B cell (primary cell): Measurements from ENCODE around the gene HMGXB3. TPM values are rescaled to one million over a fixed set of nuclear protein-coding genes. Genes with fewer than 3 reads are reported as not detected.

Source experiments
- ATAC-seq: fragments of 200-7000 bp; cut with Tn5 transposase; one replicate; pipeline ENCODE4 v1.10.0; 2021; ENCODE audit warnings: low read depth, mild to moderate bottlenecking, moderate number of reproducible peaks, moderate library complexity
- CTCF ChIA-PET: fragments of 350-600 bp; sonication (Branson Sonifier 250); formaldehyde crosslinking; loops from one replicate; lab custom pipeline; 2021; ENCODE audit warnings: antibody characterized with exemption, inconsistent platforms; lab: Charles Lee
- POLR2A ChIA-PET: fragments of 350-600 bp; sonication (Branson Sonifier 250); formaldehyde crosslinking; loops from one replicate; lab custom pipeline; 2021; ENCODE audit warnings: antibody characterized with exemption; lab: Charles Lee
- DNase-seq: peaks from one replicate; pipeline ENCODE4 v3.0.0; 2013
- H2AFZ ChIP-seq: 2 replicates; pipeline ENCODE4 v1.6.1; 2012; ENCODE audit warnings: mild to moderate bottlenecking, low read depth, low read length; ENCODE audit not compliant: insufficient read depth, poor library complexity, severe bottlenecking
- H3K27ac ChIP-seq, 2 donors: 1 replicate in 1 of 2; 2 replicates in 1 of 2; pipeline ENCODE4 v1.5.1; 2012 to 2013; ENCODE audit warnings: low read length in 2 of 2, mild to moderate bottlenecking in 2 of 2, moderate library complexity in 1 of 2
- H3K27me3 ChIP-seq, 4 experiments: fragments of 200-600 bp in 1 of 4; sonication (generic) in 1 of 4; replicated peaks in 1 of 4; 1 replicate in 2 of 4; 2 replicates in 2 of 4; pipeline versions ENCODE4 v1.6.1 to v1.7.0; 2013 to 2016; ENCODE audit warnings: low read length in 3 of 4, mild to moderate bottlenecking in 2 of 4, mixed read lengths in 1 of 4, moderate library complexity in 1 of 4; ENCODE audit not compliant: insufficient read depth in 4 of 4, control insufficient read depth in 3 of 4; ENCODE audit errors: control extremely low read depth in 1 of 4
- H3K36me3 ChIP-seq, 2 experiments: replicated peaks in 1 of 2; 1 replicate in 1 of 2; 2 replicates in 1 of 2; pipeline versions ENCODE4 v1.6.1 to v1.7.1; 2013; ENCODE audit warnings: low read length in 1 of 2; ENCODE audit not compliant: insufficient read depth in 2 of 2, control insufficient read depth in 1 of 2; ENCODE audit errors: control extremely low read depth in 1 of 2, extremely low read depth in 1 of 2
- H3K4me1 ChIP-seq, 2 donors: fragments of 200-600 bp in 1 of 2; sonication (generic) in 1 of 2; 1 replicate in 1 of 2; 2 replicates in 1 of 2; pipeline versions ENCODE4 v1.5.1 to v1.6.1; 2013 to 2017; ENCODE audit warnings: low read length in 2 of 2; ENCODE audit not compliant: control insufficient read depth in 2 of 2, insufficient read depth in 2 of 2
- H3K4me2 ChIP-seq: replicated peaks from 2 replicates; pipeline ENCODE3; 2012; ENCODE audit warnings: mild to moderate bottlenecking, low read depth, low read length; ENCODE audit not compliant: poor library complexity, severe bottlenecking
- H3K4me3 ChIP-seq, 5 experiments: fragments of 200-600 bp in 1 of 5; sonication (generic) in 1 of 5; 1 replicate in 3 of 5; 2 replicates in 2 of 5; pipeline versions ENCODE4 v1.5.1 to v1.7.0; 2011 to 2016; ENCODE audit warnings: low read length in 4 of 5, mild to moderate bottlenecking in 4 of 5, low read depth in 2 of 5, control low read depth in 1 of 5, moderate library complexity in 1 of 5; ENCODE audit not compliant: insufficient read depth in 1 of 5; ENCODE audit errors: control extremely low read depth in 1 of 5, extremely low read depth in 1 of 5
- H3K79me2 ChIP-seq: fragments of 200-600 bp; sonication (generic); one replicate; pipeline ENCODE4 v1.6.0; 2016; ENCODE audit warnings: low read length; ENCODE audit not compliant: control insufficient read depth, insufficient read depth
- H3K9ac ChIP-seq: fragments of 200-600 bp; sonication (generic); 2 replicates; pipeline ENCODE4 v1.6.1; 2017; ENCODE audit warnings: mild to moderate bottlenecking, low read length, moderate library complexity
- H3K9me3 ChIP-seq, 3 donors: one replicate each; pipeline versions ENCODE4 v1.6.1 to v1.7.1; 2013; ENCODE audit warnings: low read length in 2 of 3; ENCODE audit not compliant: control insufficient read depth in 2 of 3, insufficient read depth in 1 of 3; ENCODE audit errors: control extremely low read depth in 1 of 3
- H4K20me1 ChIP-seq: 2 replicates; pipeline ENCODE4 v1.6.0; 2012; ENCODE audit warnings: mild to moderate bottlenecking, low read length; ENCODE audit not compliant: insufficient read depth, control insufficient read depth, poor library complexity, severe bottlenecking
- H3K27ac Mint-ChIP-seq: one replicate; pipeline ENCODE4 v1.8.0; 2021; ENCODE audit warnings: mixed read lengths
- H3K27me3 Mint-ChIP-seq: one replicate; pipeline ENCODE4 v1.8.0; 2021; ENCODE audit warnings: mixed read lengths
- H3K4me1 Mint-ChIP-seq: one replicate; pipeline ENCODE4 v1.8.0; 2021; ENCODE audit warnings: mixed read lengths
- H3K4me3 Mint-ChIP-seq: one replicate; pipeline ENCODE4 v1.8.0; 2021; ENCODE audit warnings: mixed read lengths
- H3K9me3 Mint-ChIP-seq: one replicate; pipeline ENCODE4 v1.8.0; 2022; ENCODE audit warnings: mixed read lengths; ENCODE audit not compliant: insufficient read depth
- CTCF ChIP-seq: fragments of 200-600 bp; IDR thresholded peaks from one replicate; pipeline ENCODE4 v1.8.0; 2022; ENCODE audit warnings: antibody characterized with exemption, mild to moderate bottlenecking
- EZH2 ChIP-seq: IDR thresholded peaks from 2 replicates; pipeline ENCODE4 v1.6.1; 2012; ENCODE audit warnings: borderline replicate concordance, low read depth, mild to moderate bottlenecking, moderate library complexity, low read length; ENCODE audit not compliant: insufficient read depth, poor library complexity, severe bottlenecking
- WGBS: methylation state at CpG from one replicate; pipeline ENCODE4 v1.1.5; 2013; ENCODE audit warnings: missing lambda C conversion rate; ENCODE audit not compliant: insufficient coverage; 5-methylcytosine and 5-hydroxymethylcytosine counted together
- intact Hi-C: fragments of 100-400 bp; cut with micrococcal nuclease; formaldehyde crosslinking; loops from one replicate; pipeline ENCODE4 v1.10.0; 2022
- polyA plus RNA-seq: library from polyadenylated mRNA; depleted of rRNA; stranded (reverse); fragments of >200 nt; gene quantifications from 2 replicates; pipeline ENCODE4 v1.2.3, GENCODE V29; 2012
- total RNA-seq, 2 donors: library from RNA; stranded (reverse); fragments of 120-200 nt in 1 of 2; gene quantifications; 1 replicate in 1 of 2; 2 replicates in 1 of 2; pipeline versions ENCODE4 v1.2.3 to v1.2.4, GENCODE V29; 2013 to 2022

Gene HMGXB3
- total and polyA plus RNA-seq, 2 donors (not counting 1 experiment from before 2014, with no cell fraction given), result 28.5 to 35.7 TPM

GRCh38 chr5:150001660-150002486 lies 1.3 kb downstream of the HMGXB3 start:
- TF ChIP-seq EZH2 (no peak), CTCF (peak; percentile 82)
- H3K4me3 ChIP-seq, result peak overlapping the region; percentile 48 to 90 (median 83)
- 0% methylated on average over 5 of the region's 8 CpGs for WGBS

GRCh38 chr5:150006318-150006717 lies 5.8 kb downstream of the HMGXB3 start:
- intact Hi-C loops, result no loop called here
- peaks cover 50% of the 10 kb centered on the region for H3K79me2 ChIP-seq
- H3K4me1 ChIP-seq, result peaks cover 12 to 15% of the 10 kb centered on the region in 2 donors
- peaks cover 10 to 55% of the 10 kb centered on the region in 2 experiments for H3K36me3 ChIP-seq
- no peak for DNase-seq
- H4K20me1 ChIP-seq, result peaks cover 36% of the 10 kb centered on the region
- no peak for TF ChIP-seq CTCF
- TF ChIP-seq EZH2, result no peak
- no peak for ATAC-seq
- Mint-ChIP-seq H3K27ac (no peak overlapping the region), H3K4me1 (peaks cover 23% of the 10 kb centered on the region), H3K27me3 (no peaks in the 10 kb centered on the region), H3K9me3 (no peaks in the 10 kb centered on the region), H3K4me3 (no peak overlapping the region)
- no peaks in the 10 kb centered on the region for H3K27me3 ChIP-seq
- H3K4me2 ChIP-seq, result no peak overlapping the region
- H3K27ac ChIP-seq, result no peak overlapping the region
- H2AFZ ChIP-seq, result no peak overlapping the region
- no CpG with 5 or more reads among the region's 4 CpGs for WGBS
- ChIA-PET POLR2A (no interaction called here), CTCF (interaction anchor here (0.8 to 2.2 kb wide), 4 partner anchors 13 to 373 kb away, joined by 3 to 6 read pairs (median 4); partner anchors contain the start of gene SLC26A2)
- no peak overlapping the region for H3K4me3 ChIP-seq
- no peak overlapping the region for H3K9ac ChIP-seq
- no peaks in the 10 kb centered on the region for H3K9me3 ChIP-seq

More at GRCh38 chr5:150001660-150002486, 1.3 kb downstream of the HMGXB3 start:
- Histone ChIP-seq H3K27me3 (no peaks in the 10 kb centered on the region), H3K36me3 (peaks cover 3 to 18% of the 10 kb centered on the region in 2 experiments), H3K9me3 (no peaks in the 10 kb centered on the region), H3K4me1 (peaks cover 21 to 23% of the 10 kb centered on the region in 2 donors), H3K9ac (peak overlapping the region; percentile 80), H3K27ac (peak overlapping the region in 1 of 2 donors; percentile 83), H4K20me1 (peaks cover 17% of the 10 kb centered on the region), H3K79me2 (peaks cover 50% of the 10 kb centered on the region), H2AFZ (peak overlapping the region; percentile 93), H3K4me2 (peak overlapping the region; percentile 88)
- intact Hi-C loops, result loop anchor here (2.0 kb wide), 1 partner anchor 271 kb away; the partner anchor contains the start of gene PPARGC1B
- Mint-ChIP-seq H3K27ac (peak overlapping the region; percentile 95), H3K9me3 (no peaks in the 10 kb centered on the region), H3K4me3 (peak overlapping the region; percentile 89), H3K4me1 (peaks cover 37% of the 10 kb centered on the region), H3K27me3 (no peaks in the 10 kb centered on the region)
- POLR2A ChIA-PET, result interaction anchor here (1.7 kb wide), 1 partner anchor 40 kb away, joined by 3 read pairs; no protein-coding TSS in a partner anchor
- DNase-seq (peak; percentile 78), ATAC-seq (peak; percentile 51)
- CTCF ChIA-PET, result interaction anchor here (1.0 to 2.5 kb wide), 4 partner anchors 8 to 365 kb away, joined by 3 to 12 read pairs (median 4); no protein-coding TSS in a partner anchor
